Gastroesophageal sphincter (tissue), 3 donors: Measurements from ENCODE around the gene MDH2.

Source experiments
- EP300 ChIP-seq: sonication (generic); formaldehyde crosslinking; IDR thresholded peaks from one replicate; pipeline ENCODE4 v1.6.1; 2017; ENCODE audit warnings: antibody characterized with exemption, mild to moderate bottlenecking
- POLR2AphosphoS5 ChIP-seq: sonication (generic); formaldehyde crosslinking; IDR thresholded peaks from one replicate; pipeline ENCODE4 v1.6.1; 2017; ENCODE audit warnings: antibody characterized with exemption
- TF ChIP-seq, protein P1 (sequence below), 4 experiments: fragments of 200-600 bp in 2 of 4; fragments of 450-650 bp in 2 of 4; sonication (generic) in 1 of 4; IDR thresholded peaks; one replicate each; pipeline ENCODE4 v1.5.1; 2017 to 2019; ENCODE audit warnings: antibody characterized with exemption in 4 of 4, mild to moderate bottlenecking in 2 of 4, moderate library complexity in 2 of 4

DNA sequence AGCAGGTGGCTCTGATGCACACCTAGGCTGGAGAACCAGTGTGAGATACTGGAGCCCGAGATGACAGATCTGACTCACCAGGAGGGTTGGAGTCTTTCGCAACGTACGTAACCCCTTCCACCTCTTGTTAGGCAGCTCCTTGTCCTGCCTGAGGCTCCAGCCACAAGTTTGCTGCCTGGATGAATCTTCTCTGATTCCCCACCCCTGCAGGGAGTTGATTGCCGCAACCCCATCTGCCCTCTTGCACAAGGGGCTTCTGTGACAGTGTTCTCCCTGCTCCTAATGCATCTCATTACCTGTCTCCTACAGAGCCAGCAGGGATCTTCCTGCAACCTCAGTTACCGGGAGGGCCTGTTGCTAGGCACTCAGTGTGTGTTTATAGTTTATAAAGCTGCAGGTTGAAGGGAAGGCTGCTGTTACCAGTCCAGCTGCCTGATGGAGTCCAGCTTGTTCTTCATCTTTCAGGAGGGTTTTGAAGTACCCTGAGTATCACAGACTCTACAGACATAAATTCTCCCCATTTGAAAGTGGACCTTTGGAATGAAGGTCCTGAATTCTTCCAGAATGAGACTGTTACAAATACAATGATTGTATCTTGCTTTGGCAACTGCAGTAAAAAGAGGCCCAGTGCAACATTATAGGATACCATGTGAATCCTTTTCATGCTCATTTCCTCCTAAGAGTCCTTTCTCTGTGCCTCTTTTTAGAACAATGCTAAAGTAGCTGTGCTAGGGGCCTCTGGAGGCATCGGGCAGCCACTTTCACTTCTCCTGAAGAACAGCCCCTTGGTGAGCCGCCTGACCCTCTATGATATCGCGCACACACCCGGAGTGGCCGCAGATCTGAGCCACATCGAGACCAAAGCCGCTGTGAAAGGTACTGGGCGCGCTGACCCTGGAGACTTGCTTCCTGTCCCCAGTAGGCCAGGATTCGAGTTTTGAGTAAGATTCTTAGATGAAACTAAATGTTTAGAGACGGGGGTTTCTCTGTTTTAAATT, 6.5 kb downstream of the MDH2 start:
- TF ChIP-seq, protein P1, sequence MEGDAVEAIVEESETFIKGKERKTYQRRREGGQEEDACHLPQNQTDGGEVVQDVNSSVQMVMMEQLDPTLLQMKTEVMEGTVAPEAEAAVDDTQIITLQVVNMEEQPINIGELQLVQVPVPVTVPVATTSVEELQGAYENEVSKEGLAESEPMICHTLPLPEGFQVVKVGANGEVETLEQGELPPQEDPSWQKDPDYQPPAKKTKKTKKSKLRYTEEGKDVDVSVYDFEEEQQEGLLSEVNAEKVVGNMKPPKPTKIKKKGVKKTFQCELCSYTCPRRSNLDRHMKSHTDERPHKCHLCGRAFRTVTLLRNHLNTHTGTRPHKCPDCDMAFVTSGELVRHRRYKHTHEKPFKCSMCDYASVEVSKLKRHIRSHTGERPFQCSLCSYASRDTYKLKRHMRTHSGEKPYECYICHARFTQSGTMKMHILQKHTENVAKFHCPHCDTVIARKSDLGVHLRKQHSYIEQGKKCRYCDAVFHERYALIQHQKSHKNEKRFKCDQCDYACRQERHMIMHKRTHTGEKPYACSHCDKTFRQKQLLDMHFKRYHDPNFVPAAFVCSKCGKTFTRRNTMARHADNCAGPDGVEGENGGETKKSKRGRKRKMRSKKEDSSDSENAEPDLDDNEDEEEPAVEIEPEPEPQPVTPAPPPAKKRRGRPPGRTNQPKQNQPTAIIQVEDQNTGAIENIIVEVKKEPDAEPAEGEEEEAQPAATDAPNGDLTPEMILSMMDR (IDR thresholded peaks at IDR 0.05) = no peak
- no peak for TF ChIP-seq EP300
- TF ChIP-seq POLR2AphosphoS5 = no peak
